Measurements from ENCODE around the gene MAVS.
"Not testable (repeated sequence)": the region's sequence is repeated elsewhere in the genome, so short reads cannot be mapped to it uniquely, and the experiment has no call there.

The MAVS gene

DNA sequence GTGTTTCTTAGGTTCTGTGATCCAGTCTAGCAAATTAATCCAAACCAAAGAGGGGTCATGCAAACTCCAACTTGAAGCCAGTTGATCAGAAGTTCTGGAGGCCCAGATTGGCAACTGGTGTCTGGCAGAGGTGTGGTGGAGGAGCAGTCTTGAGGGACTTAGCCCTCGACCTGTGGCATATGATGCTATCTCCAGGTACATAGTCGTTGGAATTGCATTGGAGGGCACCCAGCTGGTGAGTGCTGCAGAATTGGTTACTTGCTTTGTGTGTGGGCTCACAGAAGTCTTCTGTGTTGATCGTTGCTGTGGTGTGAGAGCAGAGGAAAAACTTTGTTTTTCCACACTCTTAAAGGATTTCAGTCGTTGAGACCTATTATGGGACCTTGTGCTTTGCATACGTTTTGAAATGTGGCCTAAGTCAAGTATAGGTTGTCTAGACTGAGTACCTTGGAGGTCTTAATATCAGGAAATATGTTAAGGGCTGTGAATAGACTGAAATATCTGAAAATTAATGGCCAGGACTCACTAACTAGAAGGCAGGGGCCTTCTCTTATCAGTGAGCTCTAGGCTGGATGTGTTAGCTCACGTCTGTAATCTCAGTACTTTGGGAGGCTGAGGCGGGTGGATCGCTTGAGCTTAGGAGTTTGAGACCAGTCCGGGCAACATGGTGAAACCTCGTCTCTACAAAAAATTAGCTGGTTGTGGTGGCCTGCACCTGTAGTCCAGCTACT, 50.4 kb downstream of the MAVS start:
- Mint-ChIP-seq H3K27me3 (ENCODE audit: low read depth, poor library complexity) (no peaks in the 10 kb centered on the region), H3K4me3 (no peak overlapping the region), H3K9me3 (no peaks in the 10 kb centered on the region), H3K36me3 (ENCODE audit: low read depth) (peaks cover 61% of the 10 kb centered on the region), H3K27ac (peak overlapping the region; percentile 50), H3K4me1 (peaks cover 29% of the 10 kb centered on the region)
- TF ChIP-seq, protein P1, sequence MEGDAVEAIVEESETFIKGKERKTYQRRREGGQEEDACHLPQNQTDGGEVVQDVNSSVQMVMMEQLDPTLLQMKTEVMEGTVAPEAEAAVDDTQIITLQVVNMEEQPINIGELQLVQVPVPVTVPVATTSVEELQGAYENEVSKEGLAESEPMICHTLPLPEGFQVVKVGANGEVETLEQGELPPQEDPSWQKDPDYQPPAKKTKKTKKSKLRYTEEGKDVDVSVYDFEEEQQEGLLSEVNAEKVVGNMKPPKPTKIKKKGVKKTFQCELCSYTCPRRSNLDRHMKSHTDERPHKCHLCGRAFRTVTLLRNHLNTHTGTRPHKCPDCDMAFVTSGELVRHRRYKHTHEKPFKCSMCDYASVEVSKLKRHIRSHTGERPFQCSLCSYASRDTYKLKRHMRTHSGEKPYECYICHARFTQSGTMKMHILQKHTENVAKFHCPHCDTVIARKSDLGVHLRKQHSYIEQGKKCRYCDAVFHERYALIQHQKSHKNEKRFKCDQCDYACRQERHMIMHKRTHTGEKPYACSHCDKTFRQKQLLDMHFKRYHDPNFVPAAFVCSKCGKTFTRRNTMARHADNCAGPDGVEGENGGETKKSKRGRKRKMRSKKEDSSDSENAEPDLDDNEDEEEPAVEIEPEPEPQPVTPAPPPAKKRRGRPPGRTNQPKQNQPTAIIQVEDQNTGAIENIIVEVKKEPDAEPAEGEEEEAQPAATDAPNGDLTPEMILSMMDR (IDR thresholded peaks at IDR 0.05) = no peak
- no peak for DNase-seq

DNA sequence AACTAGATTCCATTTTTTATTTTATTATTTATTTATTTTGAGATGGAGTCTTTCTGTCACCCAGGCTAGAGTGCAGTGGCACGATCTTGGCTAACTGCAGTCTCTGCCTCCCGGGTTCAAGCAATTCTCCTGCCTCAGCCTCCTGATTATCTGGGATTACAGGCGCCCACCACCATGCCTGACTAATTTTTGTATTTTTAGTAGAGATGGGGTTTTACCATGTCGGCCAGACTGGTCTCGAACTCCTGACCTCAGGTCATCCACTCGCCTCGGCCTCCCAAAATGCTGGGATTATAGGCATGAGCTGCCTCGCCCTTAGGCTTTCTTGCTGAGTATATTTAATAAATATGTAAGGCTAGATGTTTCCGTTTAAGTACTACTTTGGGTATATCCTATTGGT, 51.5 kb downstream of the MAVS start:
- DNase-seq; H3K27me3 Mint-ChIP-seq (ENCODE audit: low read depth, poor library complexity); H3K9me3 Mint-ChIP-seq; H3K4me3 Mint-ChIP-seq; H3K27ac Mint-ChIP-seq: not testable (repeated sequence)
- Mint-ChIP-seq H3K4me1 (peaks cover 19% of the 10 kb centered on the region), H3K36me3 (ENCODE audit: low read depth) (peaks cover 60% of the 10 kb centered on the region)

DNA sequence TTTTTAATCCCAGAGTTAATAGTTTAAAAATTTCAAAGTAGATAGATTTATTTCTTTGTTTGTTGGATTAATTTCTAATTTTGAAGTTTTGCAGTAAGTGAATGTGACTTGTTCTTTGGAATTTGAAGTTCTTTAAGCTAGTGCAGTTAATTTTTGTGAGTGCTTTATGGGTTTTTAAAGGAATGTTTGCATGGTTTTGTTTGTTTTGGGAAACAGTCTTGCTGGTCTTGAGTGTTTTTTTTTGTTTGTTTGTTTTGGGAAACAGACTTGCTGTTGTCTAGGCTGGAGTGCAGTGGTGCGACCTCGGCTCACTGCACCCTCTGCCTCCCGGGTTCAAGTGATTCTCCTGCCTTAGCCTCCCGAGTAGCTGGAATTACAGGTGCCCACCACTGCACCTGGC, 52.0 kb downstream of the MAVS start:
- TF ChIP-seq, protein P1 (IDR thresholded peaks at IDR 0.05) = no peak
- H3K27me3 Mint-ChIP-seq (ENCODE audit: low read depth, poor library complexity) = no peaks in the 10 kb centered on the region
- peaks cover 56% of the 10 kb centered on the region for H3K36me3 Mint-ChIP-seq (ENCODE audit: low read depth)
- H3K9me3 Mint-ChIP-seq = no peaks in the 10 kb centered on the region
- no peak overlapping the region for H3K27ac Mint-ChIP-seq
- H3K4me3 Mint-ChIP-seq = no peak overlapping the region
- no peak for DNase-seq
- peaks cover 17% of the 10 kb centered on the region for H3K4me1 Mint-ChIP-seq

DNA sequence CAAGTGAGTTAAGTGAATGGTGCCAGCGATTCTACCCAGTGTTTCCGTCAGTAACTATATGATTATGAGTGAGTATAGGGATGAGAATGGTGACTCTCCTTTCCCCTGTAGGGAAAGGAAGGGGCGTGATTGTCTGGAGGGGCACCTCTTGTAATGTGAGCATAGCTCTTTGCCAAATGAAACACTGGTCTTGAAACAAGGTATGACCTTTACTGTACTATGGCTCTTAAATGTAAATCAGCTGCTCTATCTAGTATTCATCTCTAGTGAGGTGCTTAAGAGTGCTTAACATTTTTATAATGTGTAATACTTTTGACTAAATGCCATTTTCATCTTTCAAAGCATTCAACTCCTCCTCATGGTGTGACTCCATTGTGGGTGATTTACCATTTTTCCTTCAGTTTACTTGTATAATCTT, 53.6 kb downstream of the MAVS start:
- no peaks in the 10 kb centered on the region for H3K27me3 Mint-ChIP-seq (ENCODE audit: low read depth, poor library complexity)

DNA sequence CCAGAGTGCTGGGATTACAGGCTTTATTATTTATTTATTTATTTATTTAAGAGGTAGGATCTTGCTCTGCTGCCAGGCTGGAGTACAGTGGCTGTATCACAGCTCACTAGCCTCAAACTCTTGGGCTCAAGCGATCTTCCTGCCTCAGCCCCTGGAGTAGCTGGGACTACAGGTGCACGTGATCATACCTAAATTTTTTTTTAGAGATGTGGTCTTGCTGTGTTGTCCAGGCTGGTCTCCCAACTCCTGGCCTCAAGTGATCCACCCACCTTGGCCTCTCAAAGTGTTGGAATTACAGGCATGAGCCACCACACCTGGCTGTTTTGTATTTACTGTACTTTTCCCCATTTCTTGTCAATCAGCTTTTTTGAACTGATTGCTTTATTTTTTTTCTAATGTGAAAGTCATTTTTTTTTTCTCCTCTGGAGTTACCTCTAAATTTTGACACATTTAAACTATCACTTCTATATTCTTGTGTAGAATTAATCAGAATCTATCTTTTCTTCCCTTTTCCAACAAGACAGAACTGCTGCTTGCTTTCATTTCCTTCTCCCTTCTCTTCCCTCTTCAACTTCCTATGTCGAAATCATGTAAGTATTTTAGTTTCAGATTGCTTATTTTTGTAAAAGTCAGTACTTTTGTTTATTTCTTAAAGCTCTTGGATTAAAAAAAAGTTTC, 54.5 kb downstream of the MAVS start:
- TF ChIP-seq, protein P1 (IDR thresholded peaks at IDR 0.05) = no peak
- Mint-ChIP-seq H3K36me3 (ENCODE audit: low read depth) (peaks cover 45% of the 10 kb centered on the region), H3K4me3 (no peak overlapping the region), H3K27me3 (ENCODE audit: low read depth, poor library complexity) (no peaks in the 10 kb centered on the region), H3K27ac (peak overlapping the region; percentile 55), H3K4me1 (peaks cover 21% of the 10 kb centered on the region), H3K9me3 (no peaks in the 10 kb centered on the region)
- no peak for DNase-seq

More for the DNA sequence above, 53.6 kb downstream of the MAVS start:
- H3K36me3 Mint-ChIP-seq (ENCODE audit: low read depth) = peaks cover 52% of the 10 kb centered on the region
- DNase-seq = no peak
- peaks cover 21% of the 10 kb centered on the region for H3K4me1 Mint-ChIP-seq
- peak overlapping the region; percentile 86 for H3K27ac Mint-ChIP-seq
- no peak overlapping the region for H3K4me3 Mint-ChIP-seq
- H3K9me3 Mint-ChIP-seq = no peaks in the 10 kb centered on the region
- TF ChIP-seq, protein P1 (IDR thresholded peaks at IDR 0.05) = no peak

DNA sequence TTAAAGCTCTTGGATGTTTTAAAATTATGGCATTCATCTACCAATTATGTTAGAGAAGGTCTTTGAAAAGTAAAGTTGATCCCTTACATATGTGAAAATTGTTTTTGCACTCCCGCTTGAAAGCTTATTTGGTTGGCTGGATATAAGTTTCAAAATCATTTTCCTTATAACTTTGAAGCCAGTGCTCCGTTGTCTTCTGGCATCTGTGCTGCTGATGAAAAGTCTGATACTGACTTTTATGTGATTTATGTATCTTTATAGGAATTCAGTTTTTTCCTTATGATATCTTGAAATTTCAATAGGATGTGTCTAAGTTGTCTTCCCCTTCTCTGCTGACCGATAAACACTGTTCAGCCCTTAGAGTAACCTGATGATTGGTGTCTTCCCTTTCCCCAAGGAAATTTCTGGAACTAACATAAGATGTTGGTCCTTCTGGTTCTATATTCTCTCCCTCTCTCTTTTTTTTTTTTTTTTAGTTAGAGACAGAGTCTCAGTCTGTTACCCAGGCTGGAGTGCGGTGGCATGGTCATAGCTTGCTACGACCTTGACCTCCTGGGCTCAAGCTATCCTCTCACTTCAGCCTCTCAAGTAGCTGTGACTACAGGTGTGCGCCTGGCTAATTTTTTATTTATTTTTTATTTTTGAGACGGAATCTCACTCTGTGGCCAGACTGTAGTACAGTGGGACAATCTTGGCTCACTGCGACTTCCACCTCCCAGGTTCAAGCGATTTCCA, 55.2 kb downstream of the MAVS start:
- Mint-ChIP-seq H3K4me3 (no peak overlapping the region), H3K27me3 (ENCODE audit: low read depth, poor library complexity) (no peaks in the 10 kb centered on the region), H3K27ac (peak overlapping the region; percentile 55), H3K9me3 (no peaks in the 10 kb centered on the region), H3K4me1 (peaks cover 18% of the 10 kb centered on the region), H3K36me3 (ENCODE audit: low read depth) (peaks cover 38% of the 10 kb centered on the region)
- TF ChIP-seq, protein P1 (IDR thresholded peaks at IDR 0.05) = no peak
- no peak for DNase-seq

All from nephron progenitor cell (in vitro differentiated cells).